ENCODE measurements around the gene HOXD13.

DNA sequence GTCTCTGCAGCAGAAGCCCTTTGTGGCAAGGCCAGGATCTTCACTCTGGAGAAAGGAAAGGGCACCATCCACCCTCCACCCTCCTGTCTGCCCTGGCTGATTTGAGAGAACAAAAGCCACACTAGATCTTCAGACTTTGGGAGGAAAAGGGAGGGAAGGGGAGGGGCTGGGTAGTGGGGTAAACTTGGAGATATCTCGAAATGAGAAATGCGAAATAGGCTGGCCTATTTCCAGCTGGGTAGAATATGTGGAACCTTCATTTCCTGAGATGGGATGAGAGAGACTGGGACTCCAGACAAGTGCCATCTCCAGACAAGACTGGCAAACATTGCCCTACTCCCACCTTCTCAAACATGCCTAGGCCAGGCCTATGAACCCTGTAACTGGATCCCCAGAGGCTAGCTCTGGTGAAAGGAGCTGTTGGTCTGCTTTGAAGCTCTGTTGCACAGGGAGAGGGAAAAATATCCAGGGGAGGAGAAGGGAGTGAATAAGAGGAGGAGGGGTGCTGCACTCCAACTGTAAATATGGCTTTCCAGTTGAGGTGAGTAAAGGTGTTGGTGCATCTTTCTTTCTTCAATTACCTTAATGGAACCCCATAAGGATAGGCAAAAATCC, 8.8 kb downstream of the HOXD13 start:
- TF ChIP-seq CTCF (IDR thresholded peaks at IDR 0.05) (no peak), POLR2AphosphoS5 (IDR thresholded peaks at IDR 0.05) (no peak), EP300 (IDR thresholded peaks at IDR 0.05) (no peak)
